Peyer's patch (tissue), 4 donors: ENCODE data around the gene NPIPA5.

Experiments
- POLR2A ChIP-seq, 2 donors: fragments of 450-650 bp; IDR thresholded peaks; one replicate each; pipeline ENCODE4 v1.5.1; 2017; ENCODE audit warnings: antibody characterized with exemption in 2 of 2, mild to moderate bottlenecking in 2 of 2, moderate library complexity in 2 of 2
- TF ChIP-seq, protein P1 (sequence below), 6 experiments: fragments of 450-650 bp in 4 of 6; fragments of 200-600 bp in 2 of 6; sonication (generic) in 1 of 6; IDR thresholded peaks; one replicate each; pipeline ENCODE4 v1.5.1; 2017 to 2019; ENCODE audit warnings: antibody characterized with exemption in 6 of 6, mild to moderate bottlenecking in 3 of 6, moderate library complexity in 1 of 6

DNA sequence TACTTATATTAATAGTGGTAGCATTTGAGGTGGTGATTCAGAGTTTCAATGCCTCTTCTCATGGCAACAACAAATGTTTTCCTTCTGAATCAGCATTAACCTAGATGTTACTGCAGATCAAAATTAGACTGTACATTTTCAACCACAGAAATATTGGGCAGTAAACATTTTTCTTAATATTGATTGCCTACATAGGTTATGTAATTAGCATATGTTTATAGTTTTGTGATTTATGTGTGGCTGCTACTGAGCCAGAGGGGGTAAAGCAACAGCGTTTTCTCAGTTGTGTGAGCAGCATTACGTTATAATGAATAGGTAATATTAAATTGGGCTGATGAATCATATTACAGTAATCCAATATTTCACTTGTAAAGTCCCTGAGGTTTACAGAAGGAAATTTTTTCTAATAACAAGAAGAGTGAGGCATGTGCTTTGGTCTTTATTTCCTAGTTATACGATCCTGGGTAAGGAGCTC, 37.5 kb upstream of the NPIPA5 start:
- TF ChIP-seq, protein P1, sequence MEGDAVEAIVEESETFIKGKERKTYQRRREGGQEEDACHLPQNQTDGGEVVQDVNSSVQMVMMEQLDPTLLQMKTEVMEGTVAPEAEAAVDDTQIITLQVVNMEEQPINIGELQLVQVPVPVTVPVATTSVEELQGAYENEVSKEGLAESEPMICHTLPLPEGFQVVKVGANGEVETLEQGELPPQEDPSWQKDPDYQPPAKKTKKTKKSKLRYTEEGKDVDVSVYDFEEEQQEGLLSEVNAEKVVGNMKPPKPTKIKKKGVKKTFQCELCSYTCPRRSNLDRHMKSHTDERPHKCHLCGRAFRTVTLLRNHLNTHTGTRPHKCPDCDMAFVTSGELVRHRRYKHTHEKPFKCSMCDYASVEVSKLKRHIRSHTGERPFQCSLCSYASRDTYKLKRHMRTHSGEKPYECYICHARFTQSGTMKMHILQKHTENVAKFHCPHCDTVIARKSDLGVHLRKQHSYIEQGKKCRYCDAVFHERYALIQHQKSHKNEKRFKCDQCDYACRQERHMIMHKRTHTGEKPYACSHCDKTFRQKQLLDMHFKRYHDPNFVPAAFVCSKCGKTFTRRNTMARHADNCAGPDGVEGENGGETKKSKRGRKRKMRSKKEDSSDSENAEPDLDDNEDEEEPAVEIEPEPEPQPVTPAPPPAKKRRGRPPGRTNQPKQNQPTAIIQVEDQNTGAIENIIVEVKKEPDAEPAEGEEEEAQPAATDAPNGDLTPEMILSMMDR (IDR thresholded peaks at IDR 0.05), result no peak
- no peak for TF ChIP-seq POLR2A (IDR thresholded peaks at IDR 0.05)
